Endothelial cell of umbilical vein (primary cell): ENCODE data around the gene FTCDNL1. TPM values are rescaled to one million over a fixed set of nuclear protein-coding genes. Genes with fewer than 3 reads are reported as not detected.

Source experiments
- BruUV-seq: library from RNA; stranded (reverse); fragments of 400-500 nt; replicated peaks from 2 replicates; lab custom pipeline; 2021; lab: Mats Ljungman, UMichigan
- CTCF ChIA-PET: fragments of 300-600, 350-600 bp; sonication (Branson Sonifier 250); formaldehyde crosslinking; loops from one replicate; lab custom pipeline; 2021; ENCODE audit warnings: antibody characterized with exemption, inconsistent platforms; lab: Charles Lee
- POLR2A ChIA-PET: fragments of 300-600, 350-600 bp; sonication (Branson Sonifier 250); formaldehyde crosslinking; loops from one replicate; lab custom pipeline; 2021; ENCODE audit warnings: antibody characterized with exemption, inconsistent platforms; lab: Charles Lee
- DNase-seq: peaks from one replicate; pipeline ENCODE4 v3.0.0-alpha.2; 2011; ENCODE audit warnings: low read depth, low spot score
- FAIRE-seq: peaks from 2 replicates; lab custom pipeline; 2011; peaks lifted over from hg19 to GRCh38; lab: Jason Lieb, UNC
- H2AFZ ChIP-seq: 2 replicates; pipeline ENCODE4 v1.6.0; 2012; ENCODE audit warnings: low read depth, low read length, control low read depth, inconsistent platforms
- H3K27ac ChIP-seq: 2 replicates; pipeline ENCODE4 v1.5.1; 2011; ENCODE audit warnings: low read depth, mild to moderate bottlenecking, control low read depth, low read length, moderate library complexity; ENCODE audit not compliant: insufficient read depth
- H3K27me3 ChIP-seq, 2 experiments: 2 replicates each; pipeline versions ENCODE4 v1.6.0 to v1.6.1; 2011; ENCODE audit warnings: low read length in 2 of 2, mixed read lengths in 1 of 2; ENCODE audit not compliant: control insufficient read depth in 2 of 2, insufficient read depth in 2 of 2
- H3K36me3 ChIP-seq, 2 experiments: 2 replicates in 1 of 2; 3 replicates in 1 of 2; pipeline ENCODE4 v1.5.1; 2011; ENCODE audit warnings: low read length in 2 of 2, mild to moderate bottlenecking in 1 of 2, moderate library complexity in 1 of 2; ENCODE audit not compliant: control insufficient read depth in 2 of 2, insufficient read depth in 2 of 2; ENCODE audit errors: extremely low read depth in 1 of 2
- H3K4me1 ChIP-seq: 3 replicates; pipeline ENCODE4 v1.5.1; 2011; ENCODE audit warnings: mild to moderate bottlenecking, low read length; ENCODE audit not compliant: control insufficient read depth, insufficient read depth; ENCODE audit errors: extremely low read depth
- H3K4me2 ChIP-seq: 2 replicates; pipeline ENCODE4 v1.6.1; 2011; ENCODE audit warnings: low read length, control low read depth, mixed read lengths; ENCODE audit not compliant: insufficient read depth
- H3K4me3 ChIP-seq, 3 experiments: fragments of 200-600 bp in 1 of 3; sonication (generic), shearing (Covaris generic) in 1 of 3; replicated peaks in 1 of 3; 2 replicates each; pipeline ENCODE4 v1.5.1; 2011 to 2016; ENCODE audit warnings: control low read depth in 3 of 3, low read length in 3 of 3, mild to moderate bottlenecking in 2 of 3, inconsistent platforms in 1 of 3, low read depth in 1 of 3, moderate library complexity in 1 of 3; ENCODE audit not compliant: insufficient read depth in 1 of 3
- H3K79me2 ChIP-seq: 2 replicates; pipeline ENCODE4 v1.6.0; 2012; ENCODE audit warnings: low read length, inconsistent platforms; ENCODE audit not compliant: control insufficient read depth, insufficient read depth
- H3K9ac ChIP-seq: replicated peaks from 2 replicates; pipeline ENCODE3; 2011; ENCODE audit warnings: low read length, control low read depth; ENCODE audit not compliant: insufficient read depth; ENCODE audit errors: extremely low read depth
- H3K9me1 ChIP-seq: replicated peaks from 3 replicates; pipeline ENCODE4 v1.6.0; 2011; ENCODE audit warnings: mild to moderate bottlenecking, low read length; ENCODE audit not compliant: control insufficient read depth, insufficient read depth; ENCODE audit errors: extremely low read depth
- H3K9me3 ChIP-seq: replicated peaks from 2 replicates; pipeline ENCODE4 v1.5.1; 2012; ENCODE audit warnings: low read length, inconsistent platforms; ENCODE audit not compliant: control insufficient read depth, insufficient read depth
- H4K20me1 ChIP-seq: replicated peaks from 2 replicates; pipeline ENCODE3; 2011; ENCODE audit warnings: mild to moderate bottlenecking, low read length; ENCODE audit not compliant: control insufficient read depth, insufficient read depth; ENCODE audit errors: extremely low read depth
- CTCF ChIP-seq, 2 donors: IDR thresholded peaks; 1 replicate in 1 of 2; 2 replicates in 1 of 2; pipeline ENCODE4 v1.5.1; 2011; ENCODE audit warnings: low read length in 2 of 2, mild to moderate bottlenecking in 2 of 2, moderate library complexity in 2 of 2, control low read depth in 1 of 2, inconsistent platforms in 1 of 2, low read depth in 1 of 2; ENCODE audit not compliant: insufficient read depth in 1 of 2; ENCODE audit errors: extremely low read depth in 1 of 2
- EZH2 ChIP-seq: IDR thresholded peaks from 2 replicates; pipeline ENCODE4 v1.6.1; 2012; ENCODE audit warnings: borderline replicate concordance, low read depth, mild to moderate bottlenecking, moderate library complexity, low read length, inconsistent platforms; ENCODE audit not compliant: severe bottlenecking
- FOS ChIP-seq: IDR thresholded peaks from 2 replicates; pipeline ENCODE4 v1.6.1; 2011; ENCODE audit warnings: mild to moderate bottlenecking, low read length, moderate library complexity, borderline replicate concordance; ENCODE audit not compliant: insufficient read depth
- GATA2 ChIP-seq: IDR thresholded peaks from 2 replicates; pipeline ENCODE4 v1.7.0; 2011; ENCODE audit warnings: low read depth, mild to moderate bottlenecking, moderate library complexity, mixed read lengths, low read length; ENCODE audit not compliant: insufficient read length, insufficient read depth
- JUN ChIP-seq: IDR thresholded peaks from 2 replicates; pipeline ENCODE4 v1.6.1; 2011; ENCODE audit warnings: borderline replicate concordance, low read depth; ENCODE audit not compliant: insufficient read length, insufficient read depth
- MAX ChIP-seq: IDR thresholded peaks from 2 replicates; pipeline ENCODE4 v1.6.1; 2011; ENCODE audit not compliant: insufficient read depth, insufficient read length
- MYC ChIP-seq: IDR thresholded peaks from one replicate; pipeline ENCODE4 v1.6.1; 2011; ENCODE audit warnings: mild to moderate bottlenecking, low read depth, low read length
- POLR2A ChIP-seq: IDR thresholded peaks from 2 replicates; pipeline ENCODE4 v1.6.1; 2012; ENCODE audit warnings: low read depth, mild to moderate bottlenecking, control low read depth, low read length
- POLR2AphosphoS5 ChIP-seq: IDR thresholded peaks from 2 replicates; pipeline ENCODE4 v1.6.1; 2012; ENCODE audit warnings: low read depth, mild to moderate bottlenecking, control low read depth, low read length, moderate library complexity; ENCODE audit not compliant: insufficient read depth
- dilution Hi-C: fragments of 300-500 bp; cut with MboI; formaldehyde crosslinking; loops from one replicate; pipeline ENCODE4 v1.15.0; 2019; ENCODE audit warnings: low sequenced_read_pairs; ENCODE audit not compliant: extremely low pct_ligation_motif_present
- intact Hi-C: fragments of 100-400 bp; cut with micrococcal nuclease; formaldehyde crosslinking; loops from one replicate; pipeline ENCODE4 v1.10.0; 2022
- polyA plus RNA-seq, 4 experiments: library from polyadenylated mRNA; depleted of rRNA in 3 of 4; stranded (reverse) in 3 of 4; unstranded in 1 of 4; fragments of >200 nt; gene quantifications; 2 replicates each; pipeline versions ENCODE4 v1.2.1 to v1.2.3, GENCODE V29; 2011 to 2012; ENCODE audit warnings: missing spikeins in 1 of 4
- total RNA-seq: library from RNA; stranded (reverse); gene quantifications from 2 replicates; pipeline ENCODE4 v1.2.3, GENCODE V29; 2021

FTCDNL1 gene
- total and polyA plus RNA-seq, 2 donors (not counting 3 experiments of a cell fraction or from before 2014, with no cell fraction given): 0.19 to 0.27 TPM

- no peak overlapping the region for H3K4me2 ChIP-seq
- ChIA-PET POLR2A (no interaction called here), CTCF (no interaction called here)
- H3K4me1 ChIP-seq: no peaks in the 10 kb centered on the region
- intact Hi-C loops: no loop called here
- dilution Hi-C loops: no loop called here
- no peaks in the 10 kb centered on the region for H3K9me3 ChIP-seq
- no peak overlapping the region for H3K9ac ChIP-seq
- TF ChIP-seq CTCF (IDR thresholded peaks at IDR 0.05; ENCODE audit: extremely low read depth in 1 of 2, insufficient read depth in 1 of 2, low read depth in 1 of 2, low read length in 2 of 2) (no peak), FOS (no peak), MYC (no peak), JUN (no peak), POLR2A (no peak), GATA2 (no peak), POLR2AphosphoS5 (no peak), MAX (no peak), EZH2 (no peak)
- H3K4me3 ChIP-seq: no peak overlapping the region
- H3K79me2 ChIP-seq: no peaks in the 10 kb centered on the region
- BruUV-seq: no TSS peak
- FAIRE-seq (no peak), DNase-seq (no peak)
- no peaks in the 10 kb centered on the region for H3K27me3 ChIP-seq
- no peak overlapping the region for H3K27ac ChIP-seq
- H3K36me3 ChIP-seq: no peaks in the 10 kb centered on the region
- no peak overlapping the region for H2AFZ ChIP-seq
- H3K9me1 ChIP-seq: no peaks in the 10 kb centered on the region
- no peaks in the 10 kb centered on the region for H4K20me1 ChIP-seq
Measured at GRCh38 chr2:199718074-199718473, 132.9 kb downstream of the FTCDNL1 start.
